HEK293 (cell line): ENCODE results near the gene ATG4A.

Experiments
- CTCF ChIA-PET: fragments of 350-600 bp; formaldehyde crosslinking; extraction: SDS; loops from one replicate; lab custom pipeline; 2021; ENCODE audit warnings: antibody characterized with exemption; lab: Yijun Ruan, JAX
- POLR2A ChIA-PET: fragments of 300-600 bp; formaldehyde crosslinking; extraction: SDS; loops from one replicate; lab custom pipeline; 2020; ENCODE audit warnings: antibody characterized with exemption, inconsistent platforms; lab: Yijun Ruan, JAX
- H3K27ac ChIP-seq: fragments of 200-500 bp; sonication (Bioruptor generic); 2 replicates; pipeline ENCODE4 v1.5.1; 2014; ENCODE audit warnings: low read depth, low read length, control low read depth, inconsistent platforms; ENCODE audit errors: extremely low read depth
- H3K36me3 ChIP-seq, 2 experiments: fragments of 200-500 bp in 1 of 2; sonication (Bioruptor generic) in 1 of 2; 1 replicate in 1 of 2; 2 replicates in 1 of 2; pipeline ENCODE4 v1.5.1; 2014 to 2017; ENCODE audit warnings: inconsistent platforms in 2 of 2, low read length in 2 of 2; ENCODE audit not compliant: control insufficient read depth in 2 of 2, insufficient read depth in 1 of 2
- H3K4me1 ChIP-seq: fragments of 200-500 bp; sonication (Bioruptor generic); 2 replicates; pipeline ENCODE4 v1.5.1; 2014; ENCODE audit warnings: mild to moderate bottlenecking, low read length, inconsistent platforms; ENCODE audit not compliant: control insufficient read depth, insufficient read depth
- H3K4me3 ChIP-seq: 2 replicates; pipeline ENCODE4 v1.5.1; 2011; ENCODE audit warnings: low read depth, mild to moderate bottlenecking, control low read depth, low read length, moderate library complexity
- H3K9me3 ChIP-seq: fragments of 200-500 bp; sonication (Bioruptor generic); 2 replicates; pipeline ENCODE4 v1.5.1; 2014; ENCODE audit warnings: low read depth, low read length, inconsistent platforms; ENCODE audit not compliant: control insufficient read depth, insufficient read depth
- BCL11A ChIP-seq: fragments of 450-650 bp; formaldehyde crosslinking; IDR thresholded peaks from 2 replicates; pipeline ENCODE4 v1.5.1; 2016; ENCODE audit warnings: low read depth, missing biosample characterization, missing genetic modification characterization
- PRDM1 ChIP-seq: fragments of 450-650 bp; formaldehyde crosslinking; IDR thresholded peaks from 2 replicates; pipeline ENCODE4; 2016; ENCODE audit warnings: missing biosample characterization, missing genetic modification characterization
- SCRT2 ChIP-seq: fragments of 450-650 bp; formaldehyde crosslinking; IDR thresholded peaks from 2 replicates; pipeline ENCODE4 v1.5.1; 2016; ENCODE audit warnings: missing biosample characterization, missing genetic modification characterization
- ZBTB48 ChIP-seq: fragments of 450-650 bp; formaldehyde crosslinking; IDR thresholded peaks from 2 replicates; pipeline ENCODE4 v1.5.1; 2016; ENCODE audit warnings: missing biosample characterization, missing genetic modification characterization
- ZFHX2 ChIP-seq: fragments of 450-650 bp; formaldehyde crosslinking; conservative IDR thresholded peaks from 2 replicates; pipeline ENCODE4 v1.5.1; 2016; ENCODE audit warnings: missing biosample characterization, missing genetic modification characterization
- ZNF112 ChIP-seq: fragments of 450-650 bp; formaldehyde crosslinking; IDR thresholded peaks from 2 replicates; pipeline ENCODE4 v1.5.0; 2017; ENCODE audit warnings: missing biosample characterization, missing genetic modification characterization
- ZNF202 ChIP-seq: fragments of 450-650 bp; formaldehyde crosslinking; IDR thresholded peaks from 2 replicates; pipeline ENCODE4 v1.5.1; 2016; ENCODE audit warnings: missing biosample characterization, missing genetic modification characterization, borderline replicate concordance
- ZNF23 ChIP-seq: fragments of 450-650 bp; formaldehyde crosslinking; IDR thresholded peaks from 2 replicates; pipeline ENCODE4 v1.5.1; 2016; ENCODE audit warnings: missing biosample characterization, missing genetic modification characterization, borderline replicate concordance
- ZNF266 ChIP-seq: fragments of 450-650 bp; formaldehyde crosslinking; IDR thresholded peaks from 2 replicates; pipeline ENCODE4 v1.5.1; 2016; ENCODE audit warnings: missing biosample characterization, missing genetic modification characterization, low read depth
- ZNF350 ChIP-seq: fragments of 450-650 bp; formaldehyde crosslinking; IDR thresholded peaks from 2 replicates; pipeline ENCODE4 v1.5.0; 2017; ENCODE audit warnings: missing biosample characterization, mild to moderate bottlenecking, missing genetic modification characterization
- ZNF501 ChIP-seq: fragments of 450-650 bp; formaldehyde crosslinking; IDR thresholded peaks from 2 replicates; pipeline ENCODE4 v1.5.1; 2016; ENCODE audit warnings: missing biosample characterization, missing genetic modification characterization
- ZNF561 ChIP-seq: fragments of 450-650 bp; IDR thresholded peaks from 2 replicates; pipeline ENCODE4 v1.5.1; 2018; ENCODE audit warnings: missing biosample characterization, missing genetic modification characterization, borderline replicate concordance
- ZNF792 ChIP-seq: fragments of 450-650 bp; formaldehyde crosslinking; IDR thresholded peaks from 2 replicates; pipeline ENCODE4 v1.5.1; 2016; ENCODE audit warnings: missing biosample characterization, missing genetic modification characterization
- TF ChIP-seq, protein P1 (sequence below): fragments of 450-650 bp; formaldehyde crosslinking; conservative IDR thresholded peaks from 2 replicates; pipeline ENCODE4 v1.5.1; 2016; ENCODE audit warnings: low read depth, missing biosample characterization, missing genetic modification characterization
- TF ChIP-seq, protein P2 (sequence below): fragments of 450-650 bp; formaldehyde crosslinking; IDR thresholded peaks from 2 replicates; pipeline ENCODE4 v1.5.1; 2017; ENCODE audit warnings: missing biosample characterization, missing genetic modification characterization
- TF ChIP-seq, protein P3 (sequence below): sonication (generic); formaldehyde crosslinking; IDR thresholded peaks from 2 replicates; pipeline ENCODE4 v1.8.1; 2022; ENCODE audit warnings: mild to moderate bottlenecking, moderate library complexity, missing genetic modification reagents
- TF ChIP-seq, protein P4 (sequence below): fragments of 450-650 bp; formaldehyde crosslinking; IDR thresholded peaks from 2 replicates; pipeline ENCODE4 v1.5.1; 2016; ENCODE audit warnings: missing biosample characterization, missing genetic modification characterization
- TF ChIP-seq, protein P5 (sequence below): fragments of 450-650 bp; formaldehyde crosslinking; IDR thresholded peaks from 2 replicates; pipeline ENCODE4 v1.5.1; 2016; ENCODE audit warnings: missing biosample characterization, missing genetic modification characterization
- TF ChIP-seq, protein P6 (sequence below): fragments of 450-650 bp; formaldehyde crosslinking; IDR thresholded peaks from 2 replicates; pipeline ENCODE4 v1.5.1; 2016; ENCODE audit warnings: missing biosample characterization, missing genetic modification characterization, low read depth

Gene ATG4A

DNA sequence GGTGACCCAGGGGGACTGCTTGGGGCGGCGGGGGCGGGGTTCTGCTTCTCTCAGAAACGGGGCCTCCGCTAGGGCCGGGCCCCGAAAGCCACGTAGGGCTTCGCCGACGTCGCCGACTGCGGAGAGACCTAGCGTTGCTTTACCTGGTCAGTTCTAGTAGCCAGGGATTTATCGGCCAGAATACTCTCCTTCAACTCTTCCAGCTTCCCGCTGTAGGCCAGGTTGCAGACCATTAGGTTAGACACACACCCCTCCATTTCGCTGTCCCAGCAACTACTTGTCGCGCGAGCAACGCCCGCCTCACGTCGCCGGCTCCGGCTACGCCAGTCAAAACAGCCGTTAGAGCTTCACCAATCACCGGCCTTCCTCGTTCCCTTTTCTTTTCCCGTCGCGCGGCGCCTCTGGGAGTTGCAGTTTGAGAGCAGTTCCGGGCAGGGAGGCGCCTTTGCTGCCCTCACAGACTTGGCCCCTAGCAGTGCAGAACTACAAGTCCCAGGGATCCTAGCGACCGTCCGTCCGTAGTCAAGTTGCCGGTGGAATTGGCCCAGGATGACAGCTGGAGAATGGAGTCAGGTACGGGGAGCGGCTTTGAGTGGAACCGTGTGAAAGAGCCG, at the start of gene ATG4A, which contains the start of gene PSMD10 (continued):
- TF ChIP-seq, protein P1, sequence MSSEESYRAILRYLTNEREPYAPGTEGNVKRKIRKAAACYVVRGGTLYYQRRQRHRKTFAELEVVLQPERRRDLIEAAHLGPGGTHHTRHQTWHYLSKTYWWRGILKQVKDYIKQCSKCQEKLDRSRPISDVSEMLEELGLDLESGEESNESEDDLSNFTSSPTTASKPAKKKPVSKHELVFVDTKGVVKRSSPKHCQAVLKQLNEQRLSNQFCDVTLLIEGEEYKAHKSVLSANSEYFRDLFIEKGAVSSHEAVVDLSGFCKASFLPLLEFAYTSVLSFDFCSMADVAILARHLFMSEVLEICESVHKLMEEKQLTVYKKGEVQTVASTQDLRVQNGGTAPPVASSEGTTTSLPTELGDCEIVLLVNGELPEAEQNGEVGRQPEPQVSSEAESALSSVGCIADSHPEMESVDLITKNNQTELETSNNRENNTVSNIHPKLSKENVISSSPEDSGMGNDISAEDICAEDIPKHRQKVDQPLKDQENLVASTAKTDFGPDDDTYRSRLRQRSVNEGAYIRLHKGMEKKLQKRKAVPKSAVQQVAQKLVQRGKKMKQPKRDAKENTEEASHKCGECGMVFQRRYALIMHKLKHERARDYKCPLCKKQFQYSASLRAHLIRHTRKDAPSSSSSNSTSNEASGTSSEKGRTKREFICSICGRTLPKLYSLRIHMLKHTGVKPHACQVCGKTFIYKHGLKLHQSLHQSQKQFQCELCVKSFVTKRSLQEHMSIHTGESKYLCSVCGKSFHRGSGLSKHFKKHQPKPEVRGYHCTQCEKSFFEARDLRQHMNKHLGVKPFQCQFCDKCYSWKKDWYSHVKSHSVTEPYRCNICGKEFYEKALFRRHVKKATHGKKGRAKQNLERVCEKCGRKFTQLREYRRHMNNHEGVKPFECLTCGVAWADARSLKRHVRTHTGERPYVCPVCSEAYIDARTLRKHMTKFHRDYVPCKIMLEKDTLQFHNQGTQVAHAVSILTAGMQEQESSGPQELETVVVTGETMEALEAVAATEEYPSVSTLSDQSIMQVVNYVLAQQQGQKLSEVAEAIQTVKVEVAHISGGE (tag by site-specific recombination): peak; percentile 95
- TF ChIP-seq PRDM1 (tag by site-specific recombination): no peak
- TF ChIP-seq ZNF501: no peak
- TF ChIP-seq, protein P2, sequence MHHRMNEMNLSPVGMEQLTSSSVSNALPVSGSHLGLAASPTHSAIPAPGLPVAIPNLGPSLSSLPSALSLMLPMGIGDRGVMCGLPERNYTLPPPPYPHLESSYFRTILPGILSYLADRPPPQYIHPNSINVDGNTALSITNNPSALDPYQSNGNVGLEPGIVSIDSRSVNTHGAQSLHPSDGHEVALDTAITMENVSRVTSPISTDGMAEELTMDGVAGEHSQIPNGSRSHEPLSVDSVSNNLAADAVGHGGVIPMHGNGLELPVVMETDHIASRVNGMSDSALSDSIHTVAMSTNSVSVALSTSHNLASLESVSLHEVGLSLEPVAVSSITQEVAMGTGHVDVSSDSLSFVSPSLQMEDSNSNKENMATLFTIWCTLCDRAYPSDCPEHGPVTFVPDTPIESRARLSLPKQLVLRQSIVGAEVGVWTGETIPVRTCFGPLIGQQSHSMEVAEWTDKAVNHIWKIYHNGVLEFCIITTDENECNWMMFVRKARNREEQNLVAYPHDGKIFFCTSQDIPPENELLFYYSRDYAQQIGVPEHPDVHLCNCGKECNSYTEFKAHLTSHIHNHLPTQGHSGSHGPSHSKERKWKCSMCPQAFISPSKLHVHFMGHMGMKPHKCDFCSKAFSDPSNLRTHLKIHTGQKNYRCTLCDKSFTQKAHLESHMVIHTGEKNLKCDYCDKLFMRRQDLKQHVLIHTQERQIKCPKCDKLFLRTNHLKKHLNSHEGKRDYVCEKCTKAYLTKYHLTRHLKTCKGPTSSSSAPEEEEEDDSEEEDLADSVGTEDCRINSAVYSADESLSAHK (tag by site-specific recombination): no peak
- TF ChIP-seq ZNF561 (tag by site-specific recombination): no peak
- peak; percentile 87 for TF ChIP-seq ZBTB48 (tag by site-specific recombination)
- TF ChIP-seq, protein P3, sequence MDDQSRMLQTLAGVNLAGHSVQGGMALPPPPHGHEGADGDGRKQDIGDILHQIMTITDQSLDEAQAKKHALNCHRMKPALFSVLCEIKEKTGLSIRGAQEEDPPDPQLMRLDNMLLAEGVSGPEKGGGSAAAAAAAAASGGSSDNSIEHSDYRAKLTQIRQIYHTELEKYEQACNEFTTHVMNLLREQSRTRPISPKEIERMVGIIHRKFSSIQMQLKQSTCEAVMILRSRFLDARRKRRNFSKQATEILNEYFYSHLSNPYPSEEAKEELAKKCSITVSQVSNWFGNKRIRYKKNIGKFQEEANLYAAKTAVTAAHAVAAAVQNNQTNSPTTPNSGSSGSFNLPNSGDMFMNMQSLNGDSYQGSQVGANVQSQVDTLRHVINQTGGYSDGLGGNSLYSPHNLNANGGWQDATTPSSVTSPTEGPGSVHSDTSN (CRISPR knock-in tag): no peak; the same call in 1 of the 2 replicates
- no peak for TF ChIP-seq ZNF266
- TF ChIP-seq, protein P4, sequence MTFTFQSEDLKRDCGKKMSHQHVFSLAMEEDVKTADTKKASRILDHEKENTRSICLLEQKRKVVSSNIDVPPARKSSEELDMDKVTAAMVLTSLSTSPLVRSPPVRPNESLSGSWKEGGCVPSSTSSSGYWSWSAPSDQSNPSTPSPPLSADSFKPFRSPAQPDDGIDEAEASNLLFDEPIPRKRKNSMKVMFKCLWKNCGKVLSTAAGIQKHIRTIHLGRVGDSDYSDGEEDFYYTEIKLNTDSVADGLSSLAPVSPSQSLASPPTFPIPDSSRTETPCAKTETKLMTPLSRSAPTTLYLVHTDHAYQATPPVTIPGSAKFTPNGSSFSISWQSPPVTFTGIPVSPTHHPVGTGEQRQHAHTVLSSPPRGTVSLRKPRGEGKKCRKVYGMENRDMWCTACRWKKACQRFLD (tag by site-specific recombination): no peak
- TF ChIP-seq ZNF350: no peak
- no peak for TF ChIP-seq ZNF792 (tag by site-specific recombination)
- no peak for TF ChIP-seq BCL11A (tag by site-specific recombination)
- TF ChIP-seq ZNF112: no peak
- TF ChIP-seq SCRT2 (tag by site-specific recombination): peak; percentile 91
- TF ChIP-seq, protein P5, sequence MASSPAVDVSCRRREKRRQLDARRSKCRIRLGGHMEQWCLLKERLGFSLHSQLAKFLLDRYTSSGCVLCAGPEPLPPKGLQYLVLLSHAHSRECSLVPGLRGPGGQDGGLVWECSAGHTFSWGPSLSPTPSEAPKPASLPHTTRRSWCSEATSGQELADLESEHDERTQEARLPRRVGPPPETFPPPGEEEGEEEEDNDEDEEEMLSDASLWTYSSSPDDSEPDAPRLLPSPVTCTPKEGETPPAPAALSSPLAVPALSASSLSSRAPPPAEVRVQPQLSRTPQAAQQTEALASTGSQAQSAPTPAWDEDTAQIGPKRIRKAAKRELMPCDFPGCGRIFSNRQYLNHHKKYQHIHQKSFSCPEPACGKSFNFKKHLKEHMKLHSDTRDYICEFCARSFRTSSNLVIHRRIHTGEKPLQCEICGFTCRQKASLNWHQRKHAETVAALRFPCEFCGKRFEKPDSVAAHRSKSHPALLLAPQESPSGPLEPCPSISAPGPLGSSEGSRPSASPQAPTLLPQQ (tag by site-specific recombination): no peak; the same call in 1 of the 2 replicates

DNA sequence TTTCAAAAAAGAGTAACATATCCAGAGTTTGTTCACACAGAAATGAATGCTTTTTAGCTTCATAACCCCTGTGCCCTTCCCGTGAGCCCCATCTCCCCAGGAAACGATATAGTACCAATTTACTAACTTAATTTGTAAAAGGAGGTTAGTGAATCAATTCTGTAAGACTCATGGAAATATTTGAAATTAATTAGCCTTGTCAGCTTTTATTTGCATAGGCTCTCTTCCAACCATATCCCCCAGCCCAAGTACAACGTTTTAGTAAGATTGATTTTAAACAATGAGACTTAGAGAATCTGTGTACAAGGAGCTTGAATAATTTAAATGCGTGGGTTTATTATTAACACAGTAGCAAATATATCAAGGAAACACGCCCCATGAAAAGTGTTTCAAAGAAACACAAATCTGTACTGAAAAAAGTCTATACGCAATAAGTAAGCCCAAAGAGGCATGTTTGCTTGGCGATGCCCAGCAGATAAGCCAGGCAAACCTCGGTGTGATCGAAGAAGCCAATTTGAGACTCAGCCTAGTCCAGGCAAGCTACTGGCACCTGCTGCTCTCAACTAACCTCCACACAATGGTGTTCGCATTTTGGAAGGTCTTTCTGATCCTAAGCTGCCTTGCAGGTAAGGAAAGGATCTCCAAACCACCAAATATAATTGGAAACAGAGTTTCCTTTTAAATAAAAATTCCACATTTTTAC, 46.9 kb upstream of the ATG4A start, which contains the start of gene VSIG1:
Gene VSIG1, plus strand, starts transcription at position 512 of the 703 bp plus-strand sequence. Its CDS starts 66 bp downstream, at position 578.
- no peaks in the 10 kb centered on the region for H3K36me3 ChIP-seq
- H3K4me1 ChIP-seq: no peaks in the 10 kb centered on the region
- CTCF ChIA-PET: interaction anchor here (0.6 kb wide), 2 partner anchors 41 to 1092 kb away, joined by 3 read pairs; no protein-coding TSS in a partner anchor
- TF ChIP-seq ZNF202 (tag by site-specific recombination) (no peak), ZNF23 (tag by site-specific recombination) (no peak), ZFHX2 (tag by site-specific recombination) (no peak)
- TF ChIP-seq, protein P6, sequence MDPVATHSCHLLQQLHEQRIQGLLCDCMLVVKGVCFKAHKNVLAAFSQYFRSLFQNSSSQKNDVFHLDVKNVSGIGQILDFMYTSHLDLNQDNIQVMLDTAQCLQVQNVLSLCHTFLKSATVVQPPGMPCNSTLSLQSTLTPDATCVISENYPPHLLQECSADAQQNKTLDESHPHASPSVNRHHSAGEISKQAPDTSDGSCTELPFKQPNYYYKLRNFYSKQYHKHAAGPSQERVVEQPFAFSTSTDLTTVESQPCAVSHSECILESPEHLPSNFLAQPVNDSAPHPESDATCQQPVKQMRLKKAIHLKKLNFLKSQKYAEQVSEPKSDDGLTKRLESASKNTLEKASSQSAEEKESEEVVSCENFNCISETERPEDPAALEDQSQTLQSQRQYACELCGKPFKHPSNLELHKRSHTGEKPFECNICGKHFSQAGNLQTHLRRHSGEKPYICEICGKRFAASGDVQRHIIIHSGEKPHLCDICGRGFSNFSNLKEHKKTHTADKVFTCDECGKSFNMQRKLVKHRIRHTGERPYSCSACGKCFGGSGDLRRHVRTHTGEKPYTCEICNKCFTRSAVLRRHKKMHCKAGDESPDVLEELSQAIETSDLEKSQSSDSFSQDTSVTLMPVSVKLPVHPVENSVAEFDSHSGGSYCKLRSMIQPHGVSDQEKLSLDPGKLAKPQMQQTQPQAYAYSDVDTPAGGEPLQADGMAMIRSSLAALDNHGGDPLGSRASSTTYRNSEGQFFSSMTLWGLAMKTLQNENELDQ: no peak
- no peak within 1 kb of the TSS for H3K27ac ChIP-seq
- POLR2A ChIA-PET: no interaction called here
- no peaks in the 10 kb centered on the region for H3K9me3 ChIP-seq
- H3K4me3 ChIP-seq: no peak within 1 kb of the TSS
